ENCODE data around the gene ROBO4. TPM values are rescaled to one million over a fixed set of nuclear protein-coding genes. Genes with fewer than 3 reads are reported as not detected.

The ROBO4 gene
- total RNA-seq, 1 donor, result 3.3 TPM

DNA sequence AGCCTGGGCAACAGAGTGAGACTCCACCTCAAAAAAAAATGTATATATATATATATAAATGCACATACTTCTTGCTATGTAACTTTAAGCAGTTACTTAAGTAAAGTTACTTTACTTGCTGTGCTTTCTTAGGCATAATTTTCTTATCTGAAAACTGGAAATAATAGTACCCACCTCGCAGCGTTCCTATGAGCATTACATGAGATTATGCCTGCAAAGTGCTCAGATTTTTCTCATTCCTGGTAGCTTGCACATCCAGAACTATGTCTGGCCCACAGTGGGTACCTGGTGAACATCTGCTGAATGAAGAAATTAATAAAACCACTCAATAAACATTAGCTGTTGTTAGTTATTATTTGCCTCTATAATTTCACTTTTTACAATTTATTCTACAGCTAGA is 38.5 kb downstream of the ROBO4 start:
- DNase-seq (ENCODE audit: low read depth), result no peak
- no peak overlapping the region for H3K4me3 ChIP-seq (ENCODE audit: low read depth, low read length)
- TF ChIP-seq, protein P1, sequence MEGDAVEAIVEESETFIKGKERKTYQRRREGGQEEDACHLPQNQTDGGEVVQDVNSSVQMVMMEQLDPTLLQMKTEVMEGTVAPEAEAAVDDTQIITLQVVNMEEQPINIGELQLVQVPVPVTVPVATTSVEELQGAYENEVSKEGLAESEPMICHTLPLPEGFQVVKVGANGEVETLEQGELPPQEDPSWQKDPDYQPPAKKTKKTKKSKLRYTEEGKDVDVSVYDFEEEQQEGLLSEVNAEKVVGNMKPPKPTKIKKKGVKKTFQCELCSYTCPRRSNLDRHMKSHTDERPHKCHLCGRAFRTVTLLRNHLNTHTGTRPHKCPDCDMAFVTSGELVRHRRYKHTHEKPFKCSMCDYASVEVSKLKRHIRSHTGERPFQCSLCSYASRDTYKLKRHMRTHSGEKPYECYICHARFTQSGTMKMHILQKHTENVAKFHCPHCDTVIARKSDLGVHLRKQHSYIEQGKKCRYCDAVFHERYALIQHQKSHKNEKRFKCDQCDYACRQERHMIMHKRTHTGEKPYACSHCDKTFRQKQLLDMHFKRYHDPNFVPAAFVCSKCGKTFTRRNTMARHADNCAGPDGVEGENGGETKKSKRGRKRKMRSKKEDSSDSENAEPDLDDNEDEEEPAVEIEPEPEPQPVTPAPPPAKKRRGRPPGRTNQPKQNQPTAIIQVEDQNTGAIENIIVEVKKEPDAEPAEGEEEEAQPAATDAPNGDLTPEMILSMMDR (IDR thresholded peaks at IDR 0.05; ENCODE audit: insufficient read depth, low read length), result no peak

DNA sequence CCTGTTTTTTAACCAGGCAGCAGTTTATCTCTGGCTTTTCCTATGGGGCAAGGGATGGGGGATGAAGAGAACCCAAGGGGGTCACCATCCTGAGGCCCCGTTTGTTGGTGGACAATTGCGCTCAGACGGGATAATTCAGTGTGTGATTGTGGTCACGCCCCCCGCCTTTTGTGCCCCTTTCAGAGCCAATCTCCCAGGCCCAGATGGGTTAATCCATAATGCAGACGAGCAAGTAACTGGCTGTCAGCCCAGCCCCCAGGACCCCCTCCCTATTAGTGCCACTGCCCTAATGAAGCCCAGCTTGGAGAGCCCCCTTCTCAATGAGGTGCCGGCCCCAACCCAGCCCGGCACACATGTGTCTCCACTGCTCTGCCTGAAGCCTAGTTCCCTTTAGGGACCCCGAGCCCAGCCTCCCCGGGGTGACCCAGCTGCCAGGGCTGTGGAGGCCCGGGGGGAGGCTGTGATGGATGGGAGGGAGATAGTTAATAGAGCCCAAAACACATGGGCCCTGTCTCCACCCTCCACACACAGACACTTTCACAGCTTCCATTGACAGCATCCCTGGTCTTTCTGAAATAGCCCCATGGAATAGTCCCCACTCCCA is 51.5 kb downstream of the ROBO4 start:
- TF ChIP-seq, protein P1 (IDR thresholded peaks at IDR 0.05; ENCODE audit: insufficient read depth, low read length), result no peak

DNA sequence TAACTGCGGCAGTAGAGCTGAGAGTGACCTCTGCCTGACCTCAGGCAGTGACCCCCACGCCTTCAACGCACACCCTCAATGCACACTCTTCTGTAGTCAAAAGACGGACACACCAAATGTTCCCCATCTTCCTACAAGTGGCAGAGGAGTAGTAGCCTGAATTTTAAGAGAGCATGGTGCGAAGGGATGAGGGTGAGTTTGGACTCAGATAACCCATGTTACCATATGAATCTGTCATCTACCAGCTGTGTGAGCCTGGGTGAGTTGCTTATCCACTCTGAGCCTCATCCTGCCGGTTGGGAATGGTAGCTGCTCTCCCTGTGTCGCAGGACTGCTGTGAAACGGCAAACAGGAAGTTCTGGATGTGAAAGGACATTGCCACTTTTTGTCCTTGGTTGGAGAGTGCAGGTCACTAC is 53.0 kb downstream of the ROBO4 start:
- TF ChIP-seq, protein P1 (IDR thresholded peaks at IDR 0.05; ENCODE audit: insufficient read depth, low read length), result no peak
- no peak for DNase-seq (ENCODE audit: low read depth)
- no peak overlapping the region for H3K4me3 ChIP-seq (ENCODE audit: low read depth, low read length)

More for the DNA sequence above, 51.5 kb downstream of the ROBO4 start:
- H3K4me3 ChIP-seq (ENCODE audit: low read depth, low read length), result no peak overlapping the region
- DNase-seq (ENCODE audit: low read depth), result no peak

DNA sequence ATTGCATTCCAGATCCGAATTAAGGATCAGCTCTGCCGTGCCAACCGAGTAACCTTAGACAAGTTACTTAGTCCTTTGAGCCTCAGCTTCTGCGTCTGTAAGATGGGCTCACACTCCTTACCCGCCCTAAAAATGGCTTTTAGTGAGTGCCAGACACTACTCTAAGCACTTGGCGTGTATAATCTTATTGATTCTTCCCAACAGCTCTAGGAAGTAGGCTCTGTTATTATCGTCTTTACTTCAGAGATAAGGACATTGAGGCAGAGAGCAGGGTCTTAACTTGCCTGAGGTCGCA is 54.1 kb downstream of the ROBO4 start:
- DNase-seq (ENCODE audit: low read depth), result no peak
- TF ChIP-seq, protein P1 (IDR thresholded peaks at IDR 0.05; ENCODE audit: insufficient read depth, low read length), result no peak
- no peak overlapping the region for H3K4me3 ChIP-seq (ENCODE audit: low read depth, low read length)

DNA sequence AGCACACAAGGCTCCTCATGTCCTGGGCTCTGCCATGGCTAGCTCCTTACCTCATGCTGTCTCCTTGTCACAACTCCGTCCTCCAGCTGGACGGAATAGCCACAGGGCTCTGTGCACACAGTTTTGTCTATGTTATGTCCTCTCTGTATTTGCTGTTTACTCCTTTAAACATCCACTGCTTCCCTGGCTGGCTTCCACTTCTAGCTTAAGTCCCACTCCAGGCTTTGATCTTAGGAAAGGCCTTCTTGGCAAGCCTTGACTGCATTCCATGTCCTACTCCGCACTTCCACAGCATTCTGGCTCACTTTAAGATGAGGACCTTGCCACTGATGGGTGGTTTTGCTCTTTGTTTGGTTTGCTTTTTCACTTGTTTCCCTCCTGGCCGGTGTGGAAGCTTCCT is 55.4 kb downstream of the ROBO4 start:
- H3K4me3 ChIP-seq (ENCODE audit: low read depth, low read length), result no peak overlapping the region
- peak; percentile 29 for DNase-seq (ENCODE audit: low read depth)
- TF ChIP-seq, protein P1 (IDR thresholded peaks at IDR 0.05; ENCODE audit: insufficient read depth, low read length), result no peak

DNA sequence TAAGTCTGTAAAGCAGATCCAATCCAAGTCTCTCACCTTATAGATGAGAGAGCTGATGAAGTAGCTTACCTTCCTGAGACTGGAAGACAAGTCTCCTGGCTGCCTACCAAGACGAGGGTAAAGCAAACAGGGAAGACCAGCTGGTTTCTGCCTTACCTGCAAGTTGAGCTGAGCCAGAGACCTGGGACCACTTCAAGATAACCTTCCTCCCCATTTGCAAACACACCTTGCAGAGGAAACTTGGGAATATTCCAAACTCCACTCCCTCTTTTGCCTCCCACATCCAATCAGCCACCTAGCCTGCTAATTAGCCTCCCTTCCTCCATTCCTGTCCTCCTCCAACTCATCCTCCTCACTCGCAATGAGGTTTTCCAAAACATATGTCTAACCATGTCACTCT is 55.8 kb downstream of the ROBO4 start:
- no peak for DNase-seq (ENCODE audit: low read depth)
- TF ChIP-seq, protein P1 (IDR thresholded peaks at IDR 0.05; ENCODE audit: insufficient read depth, low read length), result no peak
- H3K4me3 ChIP-seq (ENCODE audit: low read depth, low read length), result no peak overlapping the region

DNA sequence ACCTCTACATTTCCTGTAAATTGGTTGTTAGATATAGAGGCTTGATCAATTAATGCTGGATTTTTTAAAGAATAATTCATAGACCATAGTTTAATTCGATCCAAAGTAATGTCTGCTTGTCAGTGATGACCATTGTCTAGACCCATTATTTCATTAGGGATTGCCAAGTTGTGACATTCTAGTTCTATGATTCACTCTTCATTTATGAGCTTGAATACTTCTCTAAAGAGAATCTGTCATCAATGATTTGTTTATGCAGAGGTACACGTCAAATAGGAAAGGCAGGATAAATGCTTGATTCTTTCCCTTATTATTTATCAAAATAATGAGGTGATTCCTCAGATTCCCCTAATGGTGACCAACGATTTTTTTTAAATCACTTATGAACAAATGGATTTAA is 56.5 kb downstream of the ROBO4 start:
- H3K4me3 ChIP-seq (ENCODE audit: low read depth, low read length), result no peak overlapping the region
- TF ChIP-seq, protein P1 (IDR thresholded peaks at IDR 0.05; ENCODE audit: insufficient read depth, low read length), result no peak
- peak; percentile 43 for DNase-seq (ENCODE audit: low read depth)

Data from fibroblast of the aortic adventitia (primary cell).